Prostate gland (tissue), 2 donors: Measurements from ENCODE around the gene PDE10A. TPM values are rescaled to one million over a fixed set of nuclear protein-coding genes. Genes with fewer than 3 reads are reported as not detected.

Source experiments
- DNase-seq: peaks from one replicate; pipeline ENCODE4 v3.0.0-alpha.2; 2019; ENCODE audit warnings: low spot score
- H3K27ac ChIP-seq, 2 donors: fragments of 200-600 bp; sonication (generic); 2 replicates each; pipeline ENCODE4 v1.5.1; 2017 to 2019
- H3K27me3 ChIP-seq: fragments of 200-600 bp; sonication (generic); replicated peaks from 2 replicates; pipeline ENCODE4 v1.5.1; 2019; ENCODE audit not compliant: insufficient read depth
- H3K36me3 ChIP-seq, 2 donors: fragments of 200-600 bp; sonication (generic); 1 replicate in 1 of 2; 2 replicates in 1 of 2; pipeline versions ENCODE4 v1.5.1 to v1.8.1; 2017 to 2019
- H3K4me1 ChIP-seq: fragments of 200-600 bp; sonication (generic); replicated peaks from 2 replicates; pipeline ENCODE4 v1.5.1; 2019
- H3K4me3 ChIP-seq, 2 donors: fragments of 200-600 bp; sonication (generic); 2 replicates each; pipeline ENCODE4 v1.5.1; 2017 to 2019
- H3K9me3 ChIP-seq: fragments of 200-600 bp; sonication (generic); 2 replicates; pipeline ENCODE4 v1.5.1; 2017
- POLR2A ChIP-seq: fragments of 450-650 bp; IDR thresholded peaks from one replicate; pipeline ENCODE4 v1.6.1; 2016; ENCODE audit warnings: antibody characterized with exemption, mild to moderate bottlenecking
- POLR2AphosphoS5 ChIP-seq: sonication (generic); formaldehyde crosslinking; IDR thresholded peaks from one replicate; pipeline ENCODE4 v1.6.1; 2017; ENCODE audit warnings: antibody characterized with exemption
- WGBS: methylation state at CpG from one replicate; pipeline ENCODE4 v1.1.5; 2018; 5-methylcytosine and 5-hydroxymethylcytosine counted together
- intact Hi-C: fragments of 100-400 bp; cut with DNase I; formaldehyde crosslinking; loops from one replicate; pipeline ENCODE4 v1.14.2; 2022
- total RNA-seq, 2 donors: library from RNA; depleted of rRNA; stranded (reverse); fragments of >200 nt; gene quantifications; one replicate each; pipeline ENCODE4 v1.1.0, GENCODE V29; 2016
- TF ChIP-seq, protein P1 (sequence below), 4 experiments: fragments of 200-600 bp in 2 of 4; fragments of 450-650 bp in 2 of 4; sonication (generic) in 2 of 4; IDR thresholded peaks; 1 replicate in 3 of 4; 2 replicates in 1 of 4; pipeline ENCODE4 v1.5.1; 2016 to 2019; ENCODE audit warnings: antibody characterized with exemption in 4 of 4, mild to moderate bottlenecking in 2 of 4, moderate library complexity in 2 of 4

The PDE10A gene
- total RNA-seq, 2 donors from 2014 or later = 9.6 to 13.5 TPM

DNA sequence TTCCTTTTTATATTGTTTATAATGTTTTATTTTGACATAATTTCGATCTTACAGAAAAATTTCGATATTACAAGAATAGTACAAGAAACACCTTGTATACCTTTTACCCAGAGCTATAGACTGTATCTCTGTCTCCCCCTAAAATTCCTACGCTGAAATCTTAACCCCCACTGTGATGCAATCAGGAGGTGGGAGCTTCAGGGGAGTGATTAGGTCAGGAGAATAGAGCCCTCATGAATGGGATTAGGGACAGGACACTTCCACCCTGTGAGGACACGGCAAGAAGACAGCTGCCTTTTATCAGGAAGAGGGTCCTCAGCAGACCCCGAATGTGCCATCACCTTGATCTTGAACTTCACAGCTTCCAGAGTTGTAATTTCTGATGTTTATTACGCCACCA is 204.9 kb downstream of the PDE10A start:
- Histone ChIP-seq H3K4me1 (no peaks in the 10 kb centered on the region), H3K4me3 (no peak overlapping the region), H3K9me3 (no peaks in the 10 kb centered on the region), H3K27me3 (no peaks in the 10 kb centered on the region), H3K27ac (no peak overlapping the region), H3K36me3 (no peaks in the 10 kb centered on the region)
- TF ChIP-seq, protein P1, sequence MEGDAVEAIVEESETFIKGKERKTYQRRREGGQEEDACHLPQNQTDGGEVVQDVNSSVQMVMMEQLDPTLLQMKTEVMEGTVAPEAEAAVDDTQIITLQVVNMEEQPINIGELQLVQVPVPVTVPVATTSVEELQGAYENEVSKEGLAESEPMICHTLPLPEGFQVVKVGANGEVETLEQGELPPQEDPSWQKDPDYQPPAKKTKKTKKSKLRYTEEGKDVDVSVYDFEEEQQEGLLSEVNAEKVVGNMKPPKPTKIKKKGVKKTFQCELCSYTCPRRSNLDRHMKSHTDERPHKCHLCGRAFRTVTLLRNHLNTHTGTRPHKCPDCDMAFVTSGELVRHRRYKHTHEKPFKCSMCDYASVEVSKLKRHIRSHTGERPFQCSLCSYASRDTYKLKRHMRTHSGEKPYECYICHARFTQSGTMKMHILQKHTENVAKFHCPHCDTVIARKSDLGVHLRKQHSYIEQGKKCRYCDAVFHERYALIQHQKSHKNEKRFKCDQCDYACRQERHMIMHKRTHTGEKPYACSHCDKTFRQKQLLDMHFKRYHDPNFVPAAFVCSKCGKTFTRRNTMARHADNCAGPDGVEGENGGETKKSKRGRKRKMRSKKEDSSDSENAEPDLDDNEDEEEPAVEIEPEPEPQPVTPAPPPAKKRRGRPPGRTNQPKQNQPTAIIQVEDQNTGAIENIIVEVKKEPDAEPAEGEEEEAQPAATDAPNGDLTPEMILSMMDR (IDR thresholded peaks at IDR 0.05) = no peak
- TF ChIP-seq POLR2AphosphoS5 = no peak
- TF ChIP-seq POLR2A = no peak
- intact Hi-C loops = no loop called here
- 78% methylated on average over 6 of the region's 6 CpGs for WGBS
- DNase-seq = no peak

DNA sequence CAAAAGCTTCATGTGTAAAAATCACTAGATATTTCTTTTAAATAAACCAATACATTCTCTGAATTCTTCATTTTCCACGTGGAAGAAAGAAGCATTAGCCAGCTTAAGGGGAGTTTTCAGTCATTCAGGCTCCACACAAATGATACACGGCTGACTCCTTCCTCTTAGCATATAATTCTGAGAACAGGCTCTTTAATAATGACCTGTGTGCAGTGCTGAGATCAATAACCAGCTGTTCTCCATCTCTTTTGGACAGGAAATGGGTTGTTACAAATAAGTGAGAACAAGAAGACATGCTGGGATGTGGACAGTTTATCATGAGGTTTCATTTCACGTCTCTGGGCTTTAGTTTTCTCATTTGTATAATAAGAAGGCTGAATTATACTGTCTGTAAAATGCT is 206.8 kb downstream of the PDE10A start:
- Histone ChIP-seq H3K4me1 (no peaks in the 10 kb centered on the region), H3K27ac (no peak overlapping the region), H3K9me3 (no peaks in the 10 kb centered on the region), H3K27me3 (no peaks in the 10 kb centered on the region), H3K4me3 (no peak overlapping the region), H3K36me3 (no peaks in the 10 kb centered on the region)
- no peak for TF ChIP-seq POLR2A
- TF ChIP-seq, protein P1 (IDR thresholded peaks at IDR 0.05) = no peak
- no peak for TF ChIP-seq POLR2AphosphoS5
- 43% methylated on average over 3 of the region's 3 CpGs for WGBS
- intact Hi-C loops = no loop called here
- no peak for DNase-seq

DNA sequence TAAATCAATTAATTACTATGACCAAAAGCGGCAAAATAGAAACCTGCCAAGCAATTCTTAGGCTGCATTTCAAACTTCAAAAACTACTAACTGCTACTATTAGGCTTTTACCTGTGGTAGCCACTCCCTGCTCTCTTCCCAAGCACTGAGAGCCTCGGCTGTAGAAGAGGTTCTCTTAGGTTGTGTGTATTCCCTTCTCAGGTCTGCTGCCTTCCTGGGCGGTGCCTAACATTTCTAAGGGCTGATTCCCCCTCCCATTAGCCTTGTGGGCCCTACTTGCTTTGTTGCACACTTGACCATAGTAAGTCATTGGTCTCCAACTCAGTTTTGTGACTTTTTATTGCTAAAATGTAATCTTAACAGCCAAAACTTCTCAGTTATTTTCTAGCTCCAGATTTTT is 207.6 kb downstream of the PDE10A start:
- no peaks in the 10 kb centered on the region for H3K9me3 ChIP-seq
- 90% methylated on average over 3 of the region's 3 CpGs for WGBS
- no peak for TF ChIP-seq POLR2A
- TF ChIP-seq POLR2AphosphoS5 = no peak
- TF ChIP-seq, protein P1 (IDR thresholded peaks at IDR 0.05) = no peak
- intact Hi-C loops = no loop called here
- H3K4me3 ChIP-seq = no peak overlapping the region
- DNase-seq = no peak
- H3K27ac ChIP-seq = no peak overlapping the region
- no peaks in the 10 kb centered on the region for H3K27me3 ChIP-seq
- no peaks in the 10 kb centered on the region for H3K4me1 ChIP-seq
- no peaks in the 10 kb centered on the region for H3K36me3 ChIP-seq

DNA sequence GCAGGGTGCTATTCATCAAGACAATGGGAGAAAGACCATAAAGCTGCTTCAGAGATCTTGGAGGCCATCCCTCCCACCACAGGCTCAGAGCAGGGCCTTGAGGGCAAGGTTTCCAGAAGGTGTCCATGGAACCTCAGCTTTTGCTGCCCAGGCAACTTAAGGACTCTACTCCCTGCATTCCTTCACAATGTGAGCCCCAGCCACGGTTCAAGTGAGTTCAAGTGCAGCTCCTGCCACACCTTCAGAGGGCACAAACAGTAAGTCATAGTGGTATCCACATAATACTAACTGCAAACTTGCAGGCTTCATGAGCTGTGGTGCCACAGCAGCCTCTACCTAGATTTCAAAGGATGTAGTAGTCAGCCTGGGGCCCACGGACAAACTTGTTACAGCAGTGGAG is 209.6 kb downstream of the PDE10A start:
- Histone ChIP-seq H3K36me3 (no peaks in the 10 kb centered on the region), H3K9me3 (no peaks in the 10 kb centered on the region), H3K27ac (no peak overlapping the region), H3K4me1 (no peaks in the 10 kb centered on the region), H3K27me3 (no peaks in the 10 kb centered on the region), H3K4me3 (no peak overlapping the region)
- 95% methylated on average over 2 of the region's 2 CpGs for WGBS
- TF ChIP-seq, protein P1 (IDR thresholded peaks at IDR 0.05) = no peak
- TF ChIP-seq POLR2AphosphoS5 = no peak
- intact Hi-C loops = no loop called here
- DNase-seq = no peak

DNA sequence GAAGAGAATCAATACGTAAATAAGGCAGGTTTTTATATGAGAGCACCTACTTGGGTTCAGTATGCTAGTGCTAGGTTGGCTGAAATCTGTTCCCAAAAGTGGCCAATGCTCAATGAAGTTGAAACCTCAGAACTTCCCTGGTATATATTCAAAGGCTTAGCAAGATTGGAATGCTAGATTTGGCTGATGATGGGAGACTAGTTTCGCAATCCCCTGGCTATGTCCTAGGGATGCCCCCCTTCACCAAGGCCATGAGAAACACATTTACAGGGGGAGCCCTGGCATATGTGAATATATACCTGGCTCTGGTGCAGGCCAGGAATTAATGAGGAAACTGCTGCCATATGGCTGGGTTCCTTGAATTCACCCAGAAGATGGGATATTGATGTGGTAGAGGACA is 211.2 kb downstream of the PDE10A start:
- no peaks in the 10 kb centered on the region for H3K27me3 ChIP-seq
- intact Hi-C loops = no loop called here
- H3K27ac ChIP-seq = no peak overlapping the region
- H3K9me3 ChIP-seq = no peaks in the 10 kb centered on the region
- H3K4me1 ChIP-seq = no peaks in the 10 kb centered on the region
- 69% methylated on average over 2 of the region's 2 CpGs for WGBS
- no peak for DNase-seq
- H3K36me3 ChIP-seq = no peaks in the 10 kb centered on the region
- no peak overlapping the region for H3K4me3 ChIP-seq
- no peak for TF ChIP-seq POLR2A
- TF ChIP-seq, protein P1 (IDR thresholded peaks at IDR 0.05) = no peak
- TF ChIP-seq POLR2AphosphoS5 = no peak
